ENCODE measurements around the gene TMEM132E. TPM values are rescaled to one million over a fixed set of nuclear protein-coding genes. Genes with fewer than 3 reads are reported as not detected.

TMEM132E gene
- total and polyA plus RNA-seq, 10 of the 15 experiments (the other 5 are each of a cell fraction or from before 2014, with no cell fraction given) = not detected

DNA sequence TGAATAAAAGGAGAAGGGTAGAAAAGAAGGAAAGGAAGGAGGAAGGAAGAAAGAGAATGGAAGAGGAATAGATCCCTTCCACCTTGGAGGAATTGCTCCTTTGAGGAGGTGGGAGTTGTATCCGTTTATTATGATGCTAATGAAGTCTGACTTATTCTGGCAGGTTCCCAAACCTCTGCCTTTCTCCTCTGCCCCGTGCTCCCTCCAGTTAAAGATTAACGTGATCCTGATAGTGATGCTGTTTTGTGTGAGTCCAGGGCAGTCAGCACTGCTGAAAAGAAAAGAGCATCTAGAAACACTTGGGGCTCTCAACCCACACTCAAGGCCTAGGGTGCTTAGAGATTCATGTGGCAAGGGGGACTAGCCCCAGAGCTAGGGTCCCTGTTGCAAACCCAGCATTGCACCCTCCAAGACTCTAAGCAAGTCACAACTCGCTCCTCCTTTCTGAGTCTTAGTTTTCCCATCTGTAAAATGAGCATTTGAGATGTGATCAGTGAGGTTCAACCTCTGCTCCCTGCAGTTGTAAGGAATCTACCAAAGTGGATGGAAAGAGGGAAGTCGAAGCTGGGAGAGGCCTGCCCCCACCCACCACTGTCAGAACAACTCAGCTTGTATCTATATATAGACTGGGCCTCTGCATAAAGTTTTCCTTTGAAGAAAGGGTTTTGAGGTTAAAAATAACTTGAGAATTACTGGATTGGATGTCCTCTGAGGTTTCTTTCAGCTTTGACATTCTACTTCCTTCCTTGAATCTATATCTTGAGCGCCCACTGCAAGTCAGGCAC, 46.9 kb upstream of the TMEM132E start:
- in situ Hi-C loops (cut with MboI) = no loop called here
- FAIRE-seq (no peak), ATAC-seq (no peak), DNase-seq (ENCODE audit: low read depth, low spot score) (no peak)
- no TSS peak for BruUV-seq (replicated peaks)
- RAD21 ChIA-PET (ENCODE audit: unreplicated experiment) = no interaction called here
- H3K4me3 ChIP-seq = no peak overlapping the region
- H2AFZ ChIP-seq (ENCODE audit: control insufficient read depth, low read depth, low read length) = no peak overlapping the region
- no peaks in the 10 kb centered on the region for H3K9me3 ChIP-seq (replicated peaks; ENCODE audit: control insufficient read depth, insufficient read depth, low read length)
- peaks cover 2% of the 10 kb centered on the region in 2 experiments; a peak in 2 of 4 replicates for H3K27me3 ChIP-seq (replicated peaks in 1 of 2; ENCODE audit: control insufficient read depth in 2 of 2, insufficient read depth in 2 of 2, low read length in 1 of 2)
- CTCF ChIA-PET = interaction anchor here (1.2 kb wide), 1 partner anchor 10 kb away, joined by 3 read pairs; no protein-coding TSS in a partner anchor
- no peaks in the 10 kb centered on the region for H4K20me1 ChIP-seq (ENCODE audit: control insufficient read depth, insufficient read depth)
- H3K9ac ChIP-seq (ENCODE audit: control insufficient read depth, insufficient read depth, low read length) = no peak overlapping the region
- POLR2A ChIA-PET = no interaction called here
- no peak overlapping the region for H3K4me2 ChIP-seq (ENCODE audit: control insufficient read depth, insufficient read depth)
- no peaks in the 10 kb centered on the region for H3K4me1 ChIP-seq (ENCODE audit: control insufficient read depth, insufficient read depth, low read length)
- 0% methylated on average over 6 of the region's 6 CpGs for WGBS (ENCODE audit: insufficient coverage, insufficient replicate concordance, low lambda C conversion rate, missing lambda C conversion rate)
- SMC1A ChIA-PET (ENCODE audit: uncharacterized antibody, unreplicated experiment) = interaction anchor here (1.6 kb wide), 1 partner anchor 10 kb away, joined by 7 read pairs; no protein-coding TSS in a partner anchor
- no peak overlapping the region for H3K27ac ChIP-seq (ENCODE audit: control insufficient read depth, insufficient read depth)
- no peaks in the 10 kb centered on the region for H3K79me2 ChIP-seq (ENCODE audit: control insufficient read depth, insufficient read depth, low read length)
- intact Hi-C loops (cut with micrococcal nuclease; ENCODE audit: unreplicated experiment) = no loop called here
- H3K36me3 ChIP-seq (ENCODE audit: control insufficient read depth in 2 of 2, insufficient read depth in 2 of 2, low read length in 1 of 2) = no peaks in the 10 kb centered on the region
- TF ChIP-seq ESRRA (IDR thresholded peaks at IDR 0.05; ENCODE audit: low read length) = no peak
- no peak for TF ChIP-seq RAD21 (IDR thresholded peaks at IDR 0.05; ENCODE audit: insufficient read depth, low read depth, low read length)
- TF ChIP-seq NFIC (IDR thresholded peaks at IDR 0.05; ENCODE audit: low read depth, low read length) = no peak
- no peak for TF ChIP-seq BRCA1 (IDR thresholded peaks at IDR 0.05; ENCODE audit: low read depth, low read length)
- TF ChIP-seq ETV6 (conservative IDR thresholded peaks at IDR 0.05 in 1 of 2, IDR thresholded peaks at IDR 0.05 in 1 of 2; ENCODE audit: borderline replicate concordance in 1 of 2, low read depth in 1 of 2) = no peak
- no peak for TF ChIP-seq MEF2B (IDR thresholded peaks at IDR 0.05; ENCODE audit: partially characterized antibody, poor library complexity, severe bottlenecking)
- no peak for TF ChIP-seq NR2F1 (conservative IDR thresholded peaks at IDR 0.05)
- no peak for TF ChIP-seq YY1 (IDR thresholded peaks at IDR 0.05; ENCODE audit: low read depth, low read length)
- TF ChIP-seq ASH2L (IDR thresholded peaks at IDR 0.05; ENCODE audit: borderline replicate concordance, low read depth) = no peak
- no peak for TF ChIP-seq TARDBP (IDR thresholded peaks at IDR 0.05; ENCODE audit: borderline replicate concordance)
- TF ChIP-seq TAF1 (IDR thresholded peaks at IDR 0.05; ENCODE audit: borderline replicate concordance, low read depth, low read length) = no peak
- no peak for TF ChIP-seq RAD51 (IDR thresholded peaks at IDR 0.05)
- TF ChIP-seq NR2C2 (IDR thresholded peaks at IDR 0.05; ENCODE audit: borderline replicate concordance, control insufficient read depth, insufficient read length, low read depth) = no peak
- TF ChIP-seq, protein P1, sequence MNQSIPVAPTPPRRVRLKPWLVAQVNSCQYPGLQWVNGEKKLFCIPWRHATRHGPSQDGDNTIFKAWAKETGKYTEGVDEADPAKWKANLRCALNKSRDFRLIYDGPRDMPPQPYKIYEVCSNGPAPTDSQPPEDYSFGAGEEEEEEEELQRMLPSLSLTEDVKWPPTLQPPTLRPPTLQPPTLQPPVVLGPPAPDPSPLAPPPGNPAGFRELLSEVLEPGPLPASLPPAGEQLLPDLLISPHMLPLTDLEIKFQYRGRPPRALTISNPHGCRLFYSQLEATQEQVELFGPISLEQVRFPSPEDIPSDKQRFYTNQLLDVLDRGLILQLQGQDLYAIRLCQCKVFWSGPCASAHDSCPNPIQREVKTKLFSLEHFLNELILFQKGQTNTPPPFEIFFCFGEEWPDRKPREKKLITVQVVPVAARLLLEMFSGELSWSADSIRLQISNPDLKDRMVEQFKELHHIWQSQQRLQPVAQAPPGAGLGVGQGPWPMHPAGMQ (IDR thresholded peaks at IDR 0.05; ENCODE audit: borderline replicate concordance) = no peak
- TF ChIP-seq RB1 (IDR thresholded peaks at IDR 0.05; ENCODE audit: borderline replicate concordance) = no peak
- no peak for TF ChIP-seq HDAC6 (IDR thresholded peaks at IDR 0.05; ENCODE audit: unreplicated experiment)
- TF ChIP-seq SUPT20H (IDR thresholded peaks at IDR 0.05; ENCODE audit: borderline replicate concordance, control insufficient read depth, low read depth, low read length) = no peak
- no peak for TF ChIP-seq MYC (IDR thresholded peaks at IDR 0.05; ENCODE audit: insufficient read depth, insufficient read length, insufficient replicate concordance, low read length, severe bottlenecking)
- no peak for TF ChIP-seq MTA2 (IDR thresholded peaks at IDR 0.05; ENCODE audit: low read depth)
- no peak for TF ChIP-seq WRNIP1 (IDR thresholded peaks at IDR 0.05; ENCODE audit: borderline replicate concordance, low read depth, low read length)

All from GM12878 (cell line).